NCI-H1092 (cell line): ENCODE data around the gene DCUN1D3.
"Not testable (repeated sequence)": the region's sequence is repeated elsewhere in the genome, so short reads cannot be mapped to it uniquely, and the experiment has no call there.

Experiments used
- DNase-seq: peaks from one replicate; lab custom pipeline; 2025; lab: John Stamatoyannopoulos, UW

DCUN1D3 gene

GRCh38 chr16:20862162-20862960, 37.8 kb downstream of the DCUN1D3 start:
- DNase-seq: no peak

- not testable (repeated sequence) for DNase-seq
These were observed 39.2 kb downstream of the DCUN1D3 start for GRCh38 chr16:20860995-20861394.

DNA sequence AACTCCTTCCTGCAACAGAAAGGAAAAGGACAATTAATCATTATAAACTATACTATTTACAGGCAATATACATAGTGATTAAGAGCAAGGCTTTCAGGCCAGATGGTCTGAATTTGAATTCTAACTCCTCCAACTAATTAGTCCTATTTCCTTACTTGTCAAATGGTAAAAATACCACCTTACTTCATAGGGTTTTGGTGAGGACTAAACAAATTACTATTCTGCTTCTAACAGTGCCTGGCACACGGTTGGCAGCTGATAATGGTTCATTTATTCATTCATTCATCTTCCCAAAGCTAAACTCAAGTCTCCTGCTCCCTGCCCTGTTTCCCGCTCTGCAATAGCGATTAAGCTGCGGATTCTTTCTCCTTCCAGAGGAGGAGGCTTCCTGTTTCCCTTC, 39.8 kb downstream of the DCUN1D3 start:
- DNase-seq: no peak

DNA sequence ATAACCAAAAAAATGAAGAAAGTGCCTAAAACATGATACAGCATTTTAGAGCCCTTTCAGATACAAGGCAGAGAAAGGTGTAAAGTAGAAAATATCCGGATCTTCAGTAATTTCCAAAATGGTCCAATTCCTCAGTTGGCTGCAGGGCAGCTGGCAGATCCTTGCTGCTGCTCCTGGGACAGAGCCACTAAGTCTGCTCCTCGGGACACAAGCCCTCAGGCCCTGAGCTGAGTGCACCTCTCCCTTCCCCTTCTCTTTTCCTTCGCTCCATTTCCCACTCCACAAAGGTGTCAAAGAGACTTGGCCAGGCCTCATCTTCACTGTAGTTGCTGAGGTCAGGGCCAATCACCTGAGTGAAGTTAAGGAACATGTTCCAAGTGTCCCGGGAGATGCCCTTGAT, 40.5 kb downstream of the DCUN1D3 start:
- no peak for DNase-seq

DNA sequence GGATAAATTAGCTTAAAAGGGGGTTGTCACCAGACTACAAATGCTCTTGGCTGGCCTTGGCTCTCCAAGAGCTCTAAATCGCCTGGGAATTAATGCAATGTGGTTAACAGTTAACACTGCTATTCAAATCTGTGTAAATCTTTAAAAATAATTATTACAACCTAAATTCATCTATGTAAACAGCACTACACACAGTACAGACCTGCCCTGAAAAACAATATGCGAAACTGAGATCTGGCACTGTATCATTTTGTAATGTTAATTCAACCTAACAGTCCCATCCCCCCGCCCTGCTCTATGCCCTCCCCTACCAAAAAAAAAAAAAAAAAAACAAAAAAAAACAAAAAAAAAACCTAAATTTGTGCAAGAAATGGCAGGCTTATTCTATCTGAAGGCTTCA, 40.9 kb downstream of the DCUN1D3 start:
- DNase-seq: no peak

GRCh38 chr16:20857281-20857680, 42.9 kb downstream of the DCUN1D3 start:
- DNase-seq: no peak

- no peak for DNase-seq
These were observed 45.2 kb downstream of the DCUN1D3 start for GRCh38 chr16:20854963-20855362.

DNA sequence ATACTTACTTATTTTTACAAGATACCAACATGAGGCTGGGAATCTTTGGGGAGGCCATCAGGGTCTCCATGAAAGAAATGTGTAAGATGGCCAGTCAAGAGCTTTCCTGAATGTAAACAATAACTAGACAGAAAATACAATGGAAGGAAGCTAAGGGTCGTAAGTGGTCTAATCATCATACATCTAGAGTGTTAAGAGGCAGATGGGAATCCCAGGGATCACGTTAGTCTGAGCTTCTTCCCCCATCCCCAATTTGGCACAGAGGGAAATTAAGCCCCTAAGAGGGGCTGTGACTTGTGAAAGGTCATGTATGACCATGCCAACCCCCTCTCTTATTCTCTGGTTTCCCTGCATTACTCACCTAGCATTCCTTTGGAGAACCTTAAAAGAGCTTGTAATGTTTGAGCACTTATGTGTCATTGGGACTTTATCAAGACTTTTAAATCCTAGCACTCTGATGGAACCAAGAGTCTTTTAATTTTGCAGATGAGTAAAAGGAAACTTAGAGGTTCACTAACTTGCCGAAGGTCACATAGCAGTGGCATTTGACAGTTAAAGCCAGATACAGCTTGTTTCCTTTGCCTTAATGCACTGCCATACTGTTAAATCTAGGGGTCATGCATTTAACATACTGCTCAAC, 46.1 kb downstream of the DCUN1D3 start:
- no peak for DNase-seq

- DNase-seq: no peak
These were observed 47.0 kb downstream of the DCUN1D3 start for GRCh38 chr16:20853143-20853542.

- no peak for DNase-seq
These were observed 48.6 kb downstream of the DCUN1D3 start for GRCh38 chr16:20851601-20852000.

DNA sequence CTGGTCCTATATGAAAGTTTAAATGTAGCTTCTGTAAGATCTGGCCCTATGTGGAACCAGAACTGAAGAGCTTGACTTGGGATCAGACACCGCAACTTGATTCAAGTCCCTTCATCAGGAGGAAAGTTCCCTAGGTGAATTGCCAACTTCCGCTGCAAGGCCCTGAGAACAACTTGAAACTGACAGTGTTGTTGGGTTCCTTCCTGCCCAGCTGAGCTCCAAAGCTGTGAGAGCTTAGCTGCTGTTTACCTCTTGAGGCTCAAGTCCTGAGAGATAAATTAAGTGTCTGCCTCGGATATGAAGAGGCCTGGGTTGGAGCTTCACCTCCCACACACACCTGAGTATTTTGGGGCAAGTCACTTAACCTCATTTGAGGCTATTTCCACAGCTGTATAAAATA, 49.2 kb downstream of the DCUN1D3 start:
- DNase-seq: no peak

DNA sequence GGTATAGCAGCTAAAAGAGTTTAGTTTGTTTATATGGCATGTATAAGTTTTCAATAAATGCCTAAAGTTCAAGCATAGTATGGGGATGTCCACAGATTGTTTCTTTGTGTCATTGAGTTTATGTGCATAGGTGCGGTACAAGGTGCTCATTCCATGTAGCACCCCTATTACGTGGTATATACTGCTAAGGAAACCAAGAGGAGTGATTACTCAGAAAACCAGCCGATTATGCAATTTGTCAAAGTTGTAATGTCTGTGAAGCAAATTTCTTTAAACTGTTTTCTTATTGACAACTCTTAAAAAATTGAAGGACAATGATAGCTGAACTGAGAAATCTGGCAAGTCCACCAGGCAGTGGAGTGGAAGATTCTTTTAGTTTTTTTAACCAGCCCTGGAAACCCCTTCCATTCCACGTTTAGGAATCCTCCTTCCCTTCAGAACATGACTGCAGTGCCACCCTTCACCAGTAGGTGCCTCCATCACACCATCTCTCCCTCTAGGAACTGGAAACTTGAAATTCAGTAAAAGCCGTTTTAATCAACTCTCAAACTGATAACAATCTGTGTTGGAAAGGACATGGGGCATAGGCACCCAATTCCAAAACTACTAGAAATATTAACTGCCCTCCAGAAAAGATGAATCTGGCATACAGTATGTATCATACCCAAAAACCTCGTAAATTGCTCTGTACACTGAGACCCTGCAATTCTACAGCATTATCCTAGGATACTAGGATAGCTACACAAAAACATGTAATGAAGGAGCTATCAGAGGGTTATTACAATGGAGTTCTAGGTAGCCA, 50.4 kb downstream of the DCUN1D3 start:
- DNase-seq: peak; percentile 21

DNA sequence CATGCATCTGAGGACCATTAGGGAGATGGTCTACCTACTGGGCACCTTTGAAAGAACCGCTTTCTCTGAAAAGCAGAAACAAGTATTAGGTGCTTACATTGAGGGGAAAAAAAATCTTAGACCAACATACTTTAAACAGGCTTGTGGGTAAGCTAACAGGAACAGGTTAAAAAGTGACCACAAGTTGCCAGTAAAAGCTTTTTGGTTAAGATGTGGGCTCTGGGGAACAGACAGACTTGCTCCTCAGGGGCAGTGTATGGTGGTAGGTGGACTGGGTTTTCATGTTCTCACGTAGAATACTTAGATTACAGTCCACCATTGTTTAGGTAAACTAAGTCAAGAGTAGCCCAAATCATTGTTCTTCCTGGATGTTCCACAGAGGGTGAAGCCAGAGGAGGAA, 52.6 kb downstream of the DCUN1D3 start:
- no peak for DNase-seq

DNA sequence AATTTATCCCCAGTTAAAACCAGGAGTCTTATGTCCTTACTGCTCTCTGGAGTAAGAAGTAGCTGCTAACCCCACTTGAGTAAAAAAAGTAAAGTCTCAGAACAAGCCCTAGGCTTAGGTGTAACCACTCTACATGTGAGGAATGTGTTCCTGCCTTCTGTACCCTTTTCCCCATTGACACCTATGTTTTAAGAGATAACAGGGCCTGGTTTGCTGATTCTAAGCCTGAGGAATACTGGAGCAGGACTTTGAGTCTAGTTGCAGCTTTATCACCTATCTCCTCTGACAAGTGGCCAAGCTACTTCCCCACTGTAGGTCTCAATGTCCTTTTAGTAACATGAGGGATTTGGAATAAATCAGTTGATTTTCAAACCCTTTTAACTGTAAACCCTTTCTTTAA, 53.6 kb downstream of the DCUN1D3 start:
- no peak for DNase-seq

DNA sequence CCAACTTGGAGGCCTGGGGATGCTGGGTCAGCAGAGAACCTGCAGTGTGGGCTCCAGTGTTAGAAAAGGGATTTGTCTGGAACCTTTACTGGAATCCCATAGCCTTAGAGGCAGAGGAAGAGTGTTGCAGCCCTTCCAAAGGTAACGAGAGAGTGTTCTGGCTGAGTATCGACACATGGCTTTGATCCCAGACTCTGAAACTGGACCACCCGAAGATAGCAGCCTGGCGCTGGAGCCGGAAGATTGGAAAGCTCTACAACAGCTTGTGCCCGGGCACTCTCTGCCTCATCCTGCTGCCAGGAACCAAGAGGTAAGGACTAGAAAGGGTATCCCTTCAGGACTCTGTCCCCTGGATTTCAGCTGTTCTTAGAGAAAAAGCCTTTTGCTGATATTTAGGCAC, 54.1 kb downstream of the DCUN1D3 start:
- no peak for DNase-seq

DNA sequence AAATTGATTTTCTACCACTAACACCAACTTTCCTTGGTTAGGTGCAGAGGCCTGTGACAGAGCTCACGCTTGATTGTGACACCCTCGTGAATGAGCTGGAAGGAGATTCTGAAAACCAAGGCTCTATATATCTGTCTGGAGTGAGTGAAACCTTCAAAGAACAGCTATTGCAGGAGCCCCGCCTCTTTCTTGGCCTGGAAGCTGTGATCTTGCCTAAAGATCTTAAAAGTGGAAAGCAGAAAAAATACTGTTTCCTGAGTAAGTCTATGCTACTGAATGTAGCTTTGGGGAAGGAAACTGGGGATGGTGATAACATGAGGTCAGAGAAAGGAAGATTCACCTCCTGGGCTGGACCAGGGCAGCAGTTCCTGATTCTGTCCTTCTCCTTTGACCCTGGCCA, 55.6 kb downstream of the DCUN1D3 start:
- no peak for DNase-seq

DNA sequence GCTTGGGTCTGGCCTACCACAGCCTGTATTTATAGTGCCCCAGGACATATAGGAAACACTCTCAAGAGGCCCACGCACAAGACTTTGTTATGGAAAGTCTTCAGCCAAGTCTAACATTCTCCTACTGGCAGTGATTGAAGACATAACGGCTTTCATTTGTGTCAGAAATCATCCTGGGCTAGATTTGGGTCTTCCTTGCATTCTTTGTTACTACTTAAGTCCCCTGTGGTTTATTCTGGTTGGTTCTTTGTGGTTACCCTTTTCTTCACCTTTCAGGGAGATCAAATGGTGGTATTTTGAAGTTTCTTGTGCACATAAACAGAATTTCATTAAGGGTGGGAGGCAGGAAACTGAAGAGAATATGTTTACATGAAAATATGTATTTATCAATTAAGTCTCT, 56.1 kb downstream of the DCUN1D3 start:
- DNase-seq: no peak

GRCh38 chr16:20839504-20839903, 60.7 kb downstream of the DCUN1D3 start:
- no peak for DNase-seq

DNA sequence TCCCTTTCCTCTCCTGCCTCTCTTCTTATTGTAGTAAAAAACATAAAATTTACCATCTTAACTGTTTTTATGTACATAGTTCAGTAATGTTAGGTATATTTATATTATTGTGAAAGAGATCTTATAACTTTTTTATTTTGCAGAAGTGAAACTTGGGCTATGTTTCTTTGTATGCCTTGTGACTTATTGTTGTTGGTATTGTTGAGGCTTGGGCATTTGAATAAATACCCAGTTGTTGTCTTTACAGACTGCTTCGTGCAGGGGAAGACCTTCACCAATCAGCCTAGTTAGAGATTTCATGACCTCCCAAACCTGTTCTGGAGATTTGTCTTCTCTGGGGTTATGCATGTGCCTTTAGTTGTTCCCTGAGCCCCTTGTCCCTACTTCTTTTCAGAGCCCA, 61.9 kb downstream of the DCUN1D3 start:
- DNase-seq: no peak

GRCh38 chr16:20833086-20833485, 67.1 kb downstream of the DCUN1D3 start:
- no peak for DNase-seq

GRCh38 chr16:20830372-20830771, 69.8 kb downstream of the DCUN1D3 start:
- no peak for DNase-seq

DNA sequence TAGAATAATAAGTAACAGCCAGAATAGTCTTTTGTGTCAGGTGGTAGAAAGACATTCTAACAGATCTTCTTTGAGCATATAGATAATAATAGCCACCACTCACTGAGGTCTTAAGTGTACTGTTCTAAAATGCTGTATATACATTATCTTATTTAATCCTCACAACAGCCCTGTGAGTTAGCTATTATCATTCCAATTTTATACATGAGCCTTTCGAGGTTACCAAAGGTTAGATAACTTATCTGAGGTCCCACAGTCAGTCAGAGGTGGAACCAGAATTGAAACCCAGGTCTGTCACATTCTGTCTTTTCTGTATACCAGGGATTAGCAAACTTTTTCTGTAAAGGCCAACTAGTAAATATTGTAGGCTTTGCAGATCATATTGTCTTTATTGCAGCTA, 70.6 kb downstream of the DCUN1D3 start:
- DNase-seq: no peak

GRCh38 chr16:20826039-20826566, 74.1 kb downstream of the DCUN1D3 start:
- no peak for DNase-seq
